ENCODE data around the gene POLR3C. TPM values are rescaled to one million over a fixed set of nuclear protein-coding genes. Genes with fewer than 3 reads are reported as not detected.

POLR3C gene
- total and polyA plus RNA-seq, 4 donors = 14.1 to 26.3 (median 21.1) TPM

DNA sequence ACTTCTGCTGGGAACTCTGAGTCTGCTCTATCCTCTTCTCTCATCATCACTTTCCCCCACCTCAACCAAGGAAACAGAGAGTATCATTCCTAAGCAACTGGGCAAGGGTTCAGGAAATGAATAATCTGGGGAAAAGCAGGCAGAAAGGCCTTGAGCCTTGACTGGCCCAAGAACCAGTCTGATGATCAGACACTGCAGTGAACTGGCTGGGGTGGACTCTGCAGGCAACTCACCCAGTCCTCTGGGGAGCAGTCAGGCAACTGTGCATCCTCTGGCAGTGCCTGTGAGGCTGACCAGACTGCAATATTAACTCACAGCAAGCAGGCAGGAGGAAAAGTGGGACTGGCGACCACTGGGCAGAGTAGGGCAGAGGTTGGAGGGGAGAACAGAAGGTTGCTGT is 60.7 kb downstream of the POLR3C start:
- WGBS, 2 donors = 91 to 96% methylated on average over 1 of the region's 1 CpG
- TF ChIP-seq, protein P1, sequence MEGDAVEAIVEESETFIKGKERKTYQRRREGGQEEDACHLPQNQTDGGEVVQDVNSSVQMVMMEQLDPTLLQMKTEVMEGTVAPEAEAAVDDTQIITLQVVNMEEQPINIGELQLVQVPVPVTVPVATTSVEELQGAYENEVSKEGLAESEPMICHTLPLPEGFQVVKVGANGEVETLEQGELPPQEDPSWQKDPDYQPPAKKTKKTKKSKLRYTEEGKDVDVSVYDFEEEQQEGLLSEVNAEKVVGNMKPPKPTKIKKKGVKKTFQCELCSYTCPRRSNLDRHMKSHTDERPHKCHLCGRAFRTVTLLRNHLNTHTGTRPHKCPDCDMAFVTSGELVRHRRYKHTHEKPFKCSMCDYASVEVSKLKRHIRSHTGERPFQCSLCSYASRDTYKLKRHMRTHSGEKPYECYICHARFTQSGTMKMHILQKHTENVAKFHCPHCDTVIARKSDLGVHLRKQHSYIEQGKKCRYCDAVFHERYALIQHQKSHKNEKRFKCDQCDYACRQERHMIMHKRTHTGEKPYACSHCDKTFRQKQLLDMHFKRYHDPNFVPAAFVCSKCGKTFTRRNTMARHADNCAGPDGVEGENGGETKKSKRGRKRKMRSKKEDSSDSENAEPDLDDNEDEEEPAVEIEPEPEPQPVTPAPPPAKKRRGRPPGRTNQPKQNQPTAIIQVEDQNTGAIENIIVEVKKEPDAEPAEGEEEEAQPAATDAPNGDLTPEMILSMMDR (IDR thresholded peaks at IDR 0.05; ENCODE audit: control extremely low read depth, extremely low read depth) = no peak
- H3K4me1 ChIP-seq (ENCODE audit: control insufficient read depth in 5 of 5, insufficient read depth in 5 of 5, low read length in 5 of 5) = peaks cover 0 to 6% (median 3%) of the 10 kb centered on the region in 5 donors
- DNase-seq = no peak
- H3K36me3 ChIP-seq (ENCODE audit: control insufficient read depth in 4 of 4, insufficient read depth in 4 of 4, low read length in 4 of 4) = no peaks in the 10 kb centered on the region
- H3K9me3 ChIP-seq (ENCODE audit: control insufficient read depth in 4 of 4, insufficient read depth in 3 of 4, low read length in 3 of 4) = no peaks in the 10 kb centered on the region
- H3K27ac ChIP-seq (ENCODE audit: low read depth in 1 of 2, low read length in 1 of 2) = no peak overlapping the region
- no peak for ATAC-seq (ENCODE audit: insufficient read depth, low FRiP score)
- peaks cover 0 to 13% (median 5%) of the 10 kb centered on the region in 3 donors for H3K27me3 ChIP-seq (ENCODE audit: control insufficient read depth in 3 of 3, insufficient read depth in 3 of 3, low read length in 2 of 3)
- no peak overlapping the region for H3K9ac ChIP-seq (ENCODE audit: insufficient read depth in 1 of 2, low read length in 2 of 2)
- H3K4me3 ChIP-seq = peak overlapping the region; percentile 9

DNA sequence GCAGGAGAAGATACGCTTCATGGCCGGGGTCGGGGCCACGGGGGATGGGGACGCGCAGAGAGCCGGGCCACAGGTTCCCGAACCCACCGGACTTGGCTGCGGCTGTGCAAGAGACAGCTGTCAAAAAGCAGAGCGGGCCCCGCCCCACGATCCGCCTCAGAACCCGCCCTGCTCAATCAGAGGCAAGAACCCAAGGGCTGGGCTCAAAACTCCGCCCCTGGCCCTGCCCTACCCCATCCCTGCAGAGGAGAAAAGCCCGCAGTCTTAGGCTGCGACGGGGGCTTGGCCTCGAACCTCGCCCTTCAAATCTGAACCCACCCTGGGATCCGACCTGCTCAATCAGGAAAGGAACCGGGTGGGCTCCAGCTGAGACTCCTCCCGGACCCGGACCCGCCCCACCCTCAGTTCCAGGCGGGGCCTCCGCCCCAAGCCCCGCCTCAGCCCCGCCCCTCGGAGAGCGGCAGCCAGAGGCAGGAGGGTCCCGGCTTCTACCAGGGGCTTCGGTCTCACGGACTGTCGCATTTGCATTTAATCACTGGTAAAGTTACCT is 61.8 kb downstream of the POLR3C start, which contains the start of gene ANKRD35:
Gene ANKRD35 (minus strand): TSS at position 129 of the 550 bp plus-strand sequence. CDS start 108 bp downstream, at position 21.
- TF ChIP-seq, protein P1 (IDR thresholded peaks at IDR 0.05; ENCODE audit: control extremely low read depth, extremely low read depth) = no peak
- peaks cover 0 to 13% (median 5%) of the 10 kb centered on the region in 3 donors for H3K27me3 ChIP-seq (ENCODE audit: control insufficient read depth in 3 of 3, insufficient read depth in 3 of 3, low read length in 2 of 3)
- no peaks in the 10 kb centered on the region for H3K9me3 ChIP-seq (ENCODE audit: control insufficient read depth in 4 of 4, insufficient read depth in 3 of 4, low read length in 3 of 4)
- H3K36me3 ChIP-seq (ENCODE audit: control insufficient read depth in 4 of 4, insufficient read depth in 4 of 4, low read length in 4 of 4) = no peaks in the 10 kb centered on the region
- peak; percentile 93 for ATAC-seq (ENCODE audit: insufficient read depth, low FRiP score)
- H3K9ac ChIP-seq (ENCODE audit: insufficient read depth in 1 of 2, low read length in 2 of 2) = peak within 1 kb of the TSS in 1 of 2 donors; percentile 38
- peaks cover 0 to 6% (median 3%) of the 10 kb centered on the region in 5 donors for H3K4me1 ChIP-seq (ENCODE audit: control insufficient read depth in 5 of 5, insufficient read depth in 5 of 5, low read length in 5 of 5)
- 1% methylated on average over 36 of the region's 36 CpGs for WGBS, 2 donors
- peak within 1 kb of the TSS in 1 of 2 donors; percentile 24 for H3K27ac ChIP-seq (ENCODE audit: low read depth in 1 of 2, low read length in 1 of 2)
- H3K4me3 ChIP-seq = peak within 1 kb of the TSS; percentile 75
- peak; percentile 76 to 77 (median 77) for DNase-seq

DNA sequence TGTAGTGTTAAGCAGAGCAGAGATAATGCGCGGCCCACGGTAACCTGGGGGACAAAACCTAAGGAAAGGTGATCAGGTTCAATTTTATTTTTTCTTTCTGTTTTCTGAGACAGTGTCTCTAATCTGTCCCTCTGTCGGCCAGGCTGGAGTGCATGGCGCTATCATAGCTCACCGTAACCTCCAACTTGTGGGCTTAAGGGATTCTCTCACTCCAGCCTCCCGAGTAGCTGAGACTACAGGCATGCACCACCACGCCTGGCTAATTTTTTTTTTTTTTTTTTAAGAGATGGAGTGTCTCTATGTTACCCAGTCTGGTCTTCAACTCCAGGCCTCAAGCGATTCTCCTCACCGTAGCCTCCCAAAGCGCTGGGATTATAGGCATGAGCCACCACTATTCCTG is 62.4 kb downstream of the POLR3C start:
- peaks cover 0 to 13% (median 5%) of the 10 kb centered on the region in 3 donors for H3K27me3 ChIP-seq (ENCODE audit: control insufficient read depth in 3 of 3, insufficient read depth in 3 of 3, low read length in 2 of 3)
- TF ChIP-seq, protein P1 (IDR thresholded peaks at IDR 0.05; ENCODE audit: control extremely low read depth, extremely low read depth) = no peak
- no peaks in the 10 kb centered on the region for H3K36me3 ChIP-seq (ENCODE audit: control insufficient read depth in 4 of 4, insufficient read depth in 4 of 4, low read length in 4 of 4)
- no peak for ATAC-seq (ENCODE audit: insufficient read depth, low FRiP score)
- no peak for DNase-seq
- H3K9me3 ChIP-seq (ENCODE audit: control insufficient read depth in 4 of 4, insufficient read depth in 3 of 4, low read length in 3 of 4) = no peaks in the 10 kb centered on the region
- peak overlapping the region in 1 of 2 donors; percentile 24 for H3K27ac ChIP-seq (ENCODE audit: low read depth in 1 of 2, low read length in 1 of 2)
- no peak overlapping the region for H3K4me3 ChIP-seq
- 46 to 52% methylated on average over 11 of the region's 11 CpGs for WGBS, 2 donors
- peak overlapping the region in 1 of 2 donors; percentile 38 for H3K9ac ChIP-seq (ENCODE audit: insufficient read depth in 1 of 2, low read length in 2 of 2)
- H3K4me1 ChIP-seq (ENCODE audit: control insufficient read depth in 5 of 5, insufficient read depth in 5 of 5, low read length in 5 of 5) = peaks cover 0 to 7% (median 3%) of the 10 kb centered on the region in 5 donors
